Measurements from ENCODE around the gene RIBC2. TPM values are rescaled to one million over a fixed set of nuclear protein-coding genes. Genes with fewer than 3 reads are reported as not detected.

Gene RIBC2
- total and polyA plus RNA-seq, 7 experiments from 2014 or later, result 0.59 to 9.5 (median 1.4) TPM; not detected in 4

DNA sequence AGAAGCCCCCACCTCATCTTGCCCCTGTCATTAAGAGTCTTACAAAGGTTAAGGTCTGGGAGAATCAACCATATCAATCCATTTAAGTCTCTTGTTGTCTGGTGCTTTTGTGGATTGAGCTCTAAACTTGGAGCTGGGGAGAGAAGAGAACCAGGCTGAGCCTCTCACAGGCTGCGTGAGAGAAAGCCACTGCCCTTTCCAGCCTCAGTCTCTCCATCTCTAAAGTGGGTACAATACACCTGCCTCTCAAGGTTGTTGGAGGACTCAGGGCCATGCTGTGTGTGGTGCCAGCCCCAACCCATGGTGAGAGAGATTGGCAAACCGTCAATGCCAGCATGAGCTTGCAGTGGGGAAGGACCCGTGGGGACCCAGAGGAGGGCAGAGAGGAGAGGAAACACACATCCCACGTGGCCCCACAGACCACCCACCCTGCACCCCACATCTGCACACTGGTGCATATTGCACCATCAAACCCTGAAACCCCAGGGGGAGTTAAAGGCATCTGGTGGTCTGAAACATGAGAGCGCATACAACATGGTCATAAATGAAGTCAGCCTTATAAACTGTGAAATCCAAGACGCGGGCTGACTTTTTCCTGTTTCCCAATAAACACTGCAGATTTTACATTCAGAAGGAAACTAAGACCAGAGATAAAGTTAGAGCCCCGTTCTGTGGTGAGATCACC lies 61.7 kb downstream of the RIBC2 start:
- intact Hi-C loops (cut with micrococcal nuclease), result no loop called here
- H3K27me3 ChIP-seq (ENCODE audit: control insufficient read depth in 2 of 2, insufficient read depth in 2 of 2, low read length in 2 of 2), result peaks cover 0 to 6% of the 10 kb centered on the region in 2 donors
- no peaks in the 10 kb centered on the region for H3K36me3 ChIP-seq (ENCODE audit: control insufficient read depth in 2 of 3, insufficient read depth in 3 of 3, low read length in 3 of 3)
- no peak overlapping the region for H3K4me3 Mint-ChIP-seq
- no peaks in the 10 kb centered on the region for H3K36me3 Mint-ChIP-seq
- no peaks in the 10 kb centered on the region for H3K9me3 ChIP-seq (ENCODE audit: control insufficient read depth in 2 of 3, low read length in 3 of 3)
- no peaks in the 10 kb centered on the region for H3K4me1 ChIP-seq (ENCODE audit: control insufficient read depth in 2 of 2, insufficient read depth in 2 of 2, low read length in 2 of 2)
- H3K4me3 ChIP-seq (ENCODE audit: low read length), result no peak overlapping the region
- DNase-seq, result no peak
- H3K27ac ChIP-seq (ENCODE audit: low read depth, low read length), result no peak overlapping the region
- ChIA-PET POLR2A (no interaction called here), CTCF (no interaction called here)
- no peak overlapping the region for H3K27ac Mint-ChIP-seq
- peaks cover 0 to 2% (median 0%) of the 10 kb centered on the region in 7 donors for H3K4me1 Mint-ChIP-seq
- peaks cover 0 to under 1% (median 0%) of the 10 kb centered on the region in 11 donors for H3K9me3 Mint-ChIP-seq
- ATAC-seq, result no peak
- peaks cover 0 to 19% (median 5%) of the 10 kb centered on the region in 5 donors for H3K27me3 Mint-ChIP-seq

DNA sequence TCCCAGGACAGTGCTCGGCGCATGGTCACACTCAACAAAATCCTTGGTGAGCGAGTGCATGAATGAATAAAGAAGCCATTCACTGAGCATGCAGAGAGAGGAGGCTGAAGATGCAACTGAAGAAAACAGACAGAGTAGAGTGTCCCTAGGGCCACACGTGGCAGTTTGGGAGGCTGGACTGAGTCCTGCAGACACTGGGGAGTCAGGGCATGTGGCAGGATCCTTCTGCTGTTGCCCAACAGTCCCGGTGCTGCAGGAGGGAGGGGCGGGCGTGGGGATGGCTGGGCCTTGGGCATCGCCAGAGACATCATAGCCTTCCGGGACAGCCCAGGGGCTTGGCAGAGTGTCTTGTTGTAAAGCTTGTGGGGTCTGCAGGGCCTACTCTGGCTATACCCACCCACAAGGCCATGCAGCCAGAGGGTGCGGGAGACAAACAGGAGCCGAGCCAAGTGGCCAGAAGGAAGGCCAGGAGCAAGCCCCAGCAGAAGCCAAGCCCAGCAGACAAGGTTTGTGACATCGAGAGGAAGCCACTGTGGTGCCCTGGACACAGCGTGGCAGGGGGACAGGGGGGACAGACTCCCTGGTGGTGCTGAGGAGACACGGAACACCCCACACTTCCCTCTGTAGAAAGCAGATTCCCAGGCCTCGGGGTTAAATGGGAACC lies 62.5 kb downstream of the RIBC2 start:
- Histone ChIP-seq H3K4me3 (ENCODE audit: low read length) (no peak overlapping the region), H3K9me3 (ENCODE audit: control insufficient read depth in 2 of 3, low read length in 3 of 3) (no peaks in the 10 kb centered on the region), H3K27me3 (ENCODE audit: control insufficient read depth in 2 of 2, insufficient read depth in 2 of 2, low read length in 2 of 2) (peaks cover 0 to 6% of the 10 kb centered on the region in 2 donors), H3K27ac (ENCODE audit: low read depth, low read length) (no peak overlapping the region), H3K4me1 (ENCODE audit: control insufficient read depth in 2 of 2, insufficient read depth in 2 of 2, low read length in 2 of 2) (no peaks in the 10 kb centered on the region), H3K36me3 (ENCODE audit: control insufficient read depth in 2 of 3, insufficient read depth in 3 of 3, low read length in 3 of 3) (no peaks in the 10 kb centered on the region)
- Mint-ChIP-seq H3K36me3 (no peaks in the 10 kb centered on the region), H3K9me3 (peaks cover 0 to 3% (median 0%) of the 10 kb centered on the region in 11 donors), H3K27ac (no peak overlapping the region), H3K27me3 (peaks cover 0 to 23% (median 5%) of the 10 kb centered on the region in 5 donors), H3K4me1 (peaks cover 0 to 2% (median 0%) of the 10 kb centered on the region in 7 donors), H3K4me3 (no peak overlapping the region)
- no peak for DNase-seq
- intact Hi-C loops (cut with micrococcal nuclease), result no loop called here
- CTCF ChIA-PET, result no interaction called here
- POLR2A ChIA-PET, result no interaction called here
- ATAC-seq, result no peak

DNA sequence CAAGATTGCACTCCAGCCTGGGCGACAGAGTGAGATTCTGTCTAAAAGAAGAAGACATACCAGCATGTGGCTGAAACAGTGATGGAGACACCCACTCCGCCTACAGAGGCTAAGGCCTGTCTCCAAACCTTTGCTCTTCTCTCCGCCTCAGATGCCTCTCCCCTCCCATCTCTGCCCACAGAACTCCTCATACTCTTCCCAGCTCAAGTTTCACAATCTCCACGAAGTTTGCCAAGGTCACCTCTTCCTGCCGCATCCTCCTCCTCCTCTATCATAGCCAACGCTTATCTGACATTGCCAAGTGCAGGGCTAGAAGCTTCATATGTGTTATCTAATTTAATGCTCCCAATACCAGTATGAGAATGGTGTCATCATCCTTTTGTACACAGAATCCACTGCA lies 63.3 kb downstream of the RIBC2 start:
- Mint-ChIP-seq H3K9me3 (peaks cover 0 to 3% (median 0%) of the 10 kb centered on the region in 11 donors), H3K4me1 (peaks cover 0 to 2% (median 0%) of the 10 kb centered on the region in 7 donors), H3K4me3 (no peak overlapping the region), H3K36me3 (no peaks in the 10 kb centered on the region), H3K27ac (no peak overlapping the region), H3K27me3 (peaks cover 0 to 27% (median 5%) of the 10 kb centered on the region in 5 donors)
- Histone ChIP-seq H3K4me3 (ENCODE audit: low read length) (no peak overlapping the region), H3K27me3 (ENCODE audit: control insufficient read depth in 2 of 2, insufficient read depth in 2 of 2, low read length in 2 of 2) (peaks cover 0 to 6% of the 10 kb centered on the region in 2 donors), H3K4me1 (ENCODE audit: control insufficient read depth in 2 of 2, insufficient read depth in 2 of 2, low read length in 2 of 2) (no peaks in the 10 kb centered on the region), H3K9me3 (ENCODE audit: control insufficient read depth in 2 of 3, low read length in 3 of 3) (no peaks in the 10 kb centered on the region), H3K36me3 (ENCODE audit: control insufficient read depth in 2 of 3, insufficient read depth in 3 of 3, low read length in 3 of 3) (no peaks in the 10 kb centered on the region), H3K27ac (ENCODE audit: low read depth, low read length) (no peak overlapping the region)
- DNase-seq (no peak), ATAC-seq (no peak)
- CTCF ChIA-PET, result no interaction called here
- intact Hi-C loops (cut with micrococcal nuclease), result no loop called here
- POLR2A ChIA-PET, result no interaction called here

DNA sequence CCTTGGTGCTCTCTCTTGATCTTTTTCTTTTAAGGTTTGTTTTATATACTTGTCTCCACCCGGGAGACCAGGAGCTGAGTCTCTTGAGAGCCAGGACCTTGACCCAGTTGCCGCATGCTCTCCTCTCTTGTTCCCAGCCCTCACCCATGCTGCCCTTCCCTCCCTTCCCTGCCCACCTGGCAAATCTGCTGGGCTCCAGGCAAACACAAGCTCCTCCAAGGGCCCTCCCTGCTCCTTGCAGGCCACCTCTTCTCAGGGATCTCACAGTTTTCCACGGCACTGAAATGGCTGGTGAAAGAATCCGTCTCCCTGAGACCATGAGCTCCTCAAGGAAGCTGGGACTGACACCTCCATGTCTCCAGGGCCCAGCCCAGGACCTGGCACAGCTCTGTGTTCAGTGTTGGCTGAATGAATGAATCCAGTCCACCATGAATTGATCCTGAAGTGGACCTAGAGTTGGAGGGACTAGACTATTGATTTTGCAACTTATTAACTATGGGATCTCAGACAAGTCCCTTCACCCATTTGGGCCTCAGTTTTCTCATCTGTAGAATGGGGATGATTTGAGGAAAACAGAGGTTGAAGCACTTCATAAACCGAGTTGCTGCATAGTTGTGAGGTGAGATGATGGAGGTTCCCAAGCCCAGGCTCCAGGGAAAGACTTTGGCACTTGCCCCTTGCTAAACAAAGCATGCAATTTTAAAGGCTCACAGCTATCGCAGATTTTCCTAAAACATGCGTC lies 64.0 kb downstream of the RIBC2 start:
- H3K36me3 Mint-ChIP-seq, result no peaks in the 10 kb centered on the region
- no peak for DNase-seq
- ChIA-PET POLR2A (interaction anchor here (0.7 kb wide), 1 partner anchor 169 kb away, joined by 3 read pairs; no protein-coding TSS in a partner anchor), CTCF (no interaction called here)
- Histone ChIP-seq H3K4me3 (ENCODE audit: low read length) (no peak overlapping the region), H3K4me1 (ENCODE audit: control insufficient read depth in 2 of 2, insufficient read depth in 2 of 2, low read length in 2 of 2) (no peaks in the 10 kb centered on the region), H3K27ac (ENCODE audit: low read depth, low read length) (no peak overlapping the region), H3K9me3 (ENCODE audit: control insufficient read depth in 2 of 3, low read length in 3 of 3) (no peaks in the 10 kb centered on the region), H3K27me3 (ENCODE audit: control insufficient read depth in 2 of 2, insufficient read depth in 2 of 2, low read length in 2 of 2) (peaks cover 0 to 6% of the 10 kb centered on the region in 2 donors), H3K36me3 (ENCODE audit: control insufficient read depth in 2 of 3, insufficient read depth in 3 of 3, low read length in 3 of 3) (no peaks in the 10 kb centered on the region)
- ATAC-seq, result no peak
- peaks cover 0 to 3% (median 0%) of the 10 kb centered on the region in 11 donors for H3K9me3 Mint-ChIP-seq
- H3K27me3 Mint-ChIP-seq, result peaks cover 0 to 27% (median 5%) of the 10 kb centered on the region in 5 donors
- H3K4me1 Mint-ChIP-seq, result peaks cover 0 to 2% (median 0%) of the 10 kb centered on the region in 7 donors
- no peak overlapping the region for H3K27ac Mint-ChIP-seq
- no peak overlapping the region for H3K4me3 Mint-ChIP-seq
- intact Hi-C loops (cut with micrococcal nuclease), result no loop called here

DNA sequence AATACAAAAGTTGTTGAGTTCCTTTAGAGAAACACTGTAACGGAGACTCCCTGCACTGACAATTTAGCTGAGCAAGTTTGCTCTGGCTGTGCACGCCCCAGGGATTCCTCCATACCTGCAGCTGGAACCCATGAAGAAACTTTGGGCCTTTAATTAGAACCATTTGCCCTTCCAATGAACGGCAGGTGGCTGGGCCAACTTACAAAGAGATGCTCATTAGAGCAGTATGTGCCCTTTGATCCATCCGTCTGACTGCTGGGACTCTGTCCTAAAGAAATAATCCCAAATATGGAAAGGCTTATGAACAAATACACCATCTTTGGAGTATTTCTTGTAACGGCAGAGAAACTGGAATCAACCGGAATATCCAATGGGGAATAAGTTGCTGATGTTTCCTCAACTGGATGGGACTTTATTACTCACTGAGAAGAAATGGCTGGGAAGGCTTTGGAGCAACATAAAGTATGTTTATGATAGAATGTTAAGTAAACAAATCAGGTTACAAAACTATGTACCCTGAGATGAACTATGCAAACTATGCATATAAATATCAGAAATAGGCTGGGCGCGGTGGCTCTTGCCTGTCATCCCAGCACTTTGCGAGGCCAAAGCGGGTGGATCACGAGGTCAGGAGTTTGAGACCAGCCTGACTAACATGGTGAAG lies 64.7 kb downstream of the RIBC2 start:
- H3K9me3 ChIP-seq (ENCODE audit: control insufficient read depth in 2 of 3, low read length in 3 of 3), result no peaks in the 10 kb centered on the region
- no peak overlapping the region for H3K4me3 ChIP-seq (ENCODE audit: low read length)
- no peak overlapping the region for H3K27ac ChIP-seq (ENCODE audit: low read depth, low read length)
- Mint-ChIP-seq H3K9me3 (peaks cover 0 to 3% (median 0%) of the 10 kb centered on the region in 11 donors), H3K4me1 (peaks cover 0 to 2% (median 0%) of the 10 kb centered on the region in 7 donors), H3K27ac (no peak overlapping the region), H3K27me3 (peaks cover 0 to 27% (median 5%) of the 10 kb centered on the region in 5 donors), H3K4me3 (no peak overlapping the region), H3K36me3 (no peaks in the 10 kb centered on the region)
- ChIA-PET CTCF (no interaction called here), POLR2A (interaction anchor here (0.7 kb wide), 1 partner anchor 168 kb away, joined by 3 read pairs; no protein-coding TSS in a partner anchor)
- H3K27me3 ChIP-seq (ENCODE audit: control insufficient read depth in 2 of 2, insufficient read depth in 2 of 2, low read length in 2 of 2), result peaks cover 0 to 6% of the 10 kb centered on the region in 2 donors
- ATAC-seq (no peak), DNase-seq (no peak)
- no peaks in the 10 kb centered on the region for H3K36me3 ChIP-seq (ENCODE audit: control insufficient read depth in 2 of 3, insufficient read depth in 3 of 3, low read length in 3 of 3)
- intact Hi-C loops (cut with micrococcal nuclease), result no loop called here
- no peaks in the 10 kb centered on the region for H3K4me1 ChIP-seq (ENCODE audit: control insufficient read depth in 2 of 2, insufficient read depth in 2 of 2, low read length in 2 of 2)

DNA sequence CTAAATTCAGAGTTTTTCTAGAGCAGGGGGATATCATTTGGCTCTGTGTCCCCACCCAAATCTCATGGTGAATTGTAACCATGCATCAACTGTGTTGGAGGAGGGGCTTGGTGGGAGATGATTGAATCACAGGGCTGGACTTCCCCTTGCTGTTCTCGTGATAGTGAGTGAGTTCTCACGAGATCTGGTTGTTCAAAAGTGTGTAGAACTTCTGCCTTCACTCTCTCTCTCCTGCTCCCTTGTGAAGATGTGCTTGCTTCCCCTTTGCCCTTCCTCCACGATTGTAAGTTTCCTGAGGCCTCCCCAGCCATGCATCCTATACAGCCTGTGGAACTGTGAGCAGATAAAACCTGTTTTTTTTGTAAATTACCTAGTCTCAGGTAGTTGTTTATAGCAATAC lies 67.2 kb downstream of the RIBC2 start:
- Mint-ChIP-seq H3K4me3 (no peak overlapping the region), H3K27ac (no peak overlapping the region), H3K9me3 (peaks cover 0 to 3% (median 0%) of the 10 kb centered on the region in 11 donors), H3K4me1 (peaks cover 0 to 5% (median 0%) of the 10 kb centered on the region in 7 donors), H3K27me3 (peaks cover 2 to 28% (median 9%) of the 10 kb centered on the region in 5 donors), H3K36me3 (no peaks in the 10 kb centered on the region)
- DNase-seq (no peak), ATAC-seq (no peak)
- Histone ChIP-seq H3K36me3 (ENCODE audit: control insufficient read depth in 2 of 3, insufficient read depth in 3 of 3, low read length in 3 of 3) (no peaks in the 10 kb centered on the region), H3K4me1 (ENCODE audit: control insufficient read depth in 2 of 2, insufficient read depth in 2 of 2, low read length in 2 of 2) (no peaks in the 10 kb centered on the region), H3K9me3 (ENCODE audit: control insufficient read depth in 2 of 3, low read length in 3 of 3) (no peaks in the 10 kb centered on the region), H3K27ac (ENCODE audit: low read depth, low read length) (no peak overlapping the region), H3K27me3 (ENCODE audit: control insufficient read depth in 2 of 2, insufficient read depth in 2 of 2, low read length in 2 of 2) (peaks cover 0 to 6% of the 10 kb centered on the region in 2 donors), H3K4me3 (ENCODE audit: low read length) (no peak overlapping the region)
- ChIA-PET POLR2A (no interaction called here), CTCF (interaction anchor here (0.5 kb wide), 1 partner anchor 225 kb away, joined by 4 read pairs; no protein-coding TSS in a partner anchor)
- intact Hi-C loops (cut with micrococcal nuclease), result no loop called here
